Measurements from ENCODE around the gene ADRA2B. TPM values are rescaled to one million over a fixed set of nuclear protein-coding genes. Genes with fewer than 3 reads are reported as not detected.

Gene ADRA2B
- total RNA-seq, 2 experiments from 2014 or later: 0.29 to 0.34 TPM

GRCh38 chr2:96109361-96109680 lies 7.0 kb downstream of the ADRA2B start:
- H3K27ac Mint-ChIP-seq: no peak overlapping the region
- POLR2A ChIA-PET: no interaction called here
- CTCF ChIA-PET: interaction anchor here (1.5 to 1.9 kb wide), 2 partner anchors 9 to 65 kb away, joined by 3 to 9 read pairs; no protein-coding TSS in a partner anchor
- DNase-seq (no peak), ATAC-seq (no peak)
- TF ChIP-seq CTCF (IDR thresholded peaks at IDR 0.05): no peak
- no peaks in the 10 kb centered on the region for H3K4me1 Mint-ChIP-seq (ENCODE audit: low read depth)
- intact Hi-C loops (cut with micrococcal nuclease): no loop called here
- H3K27me3 Mint-ChIP-seq: no peaks in the 10 kb centered on the region
- peaks cover 9% of the 10 kb centered on the region for H3K9me3 Mint-ChIP-seq
- no peaks in the 10 kb centered on the region for H3K36me3 Mint-ChIP-seq (ENCODE audit: low read depth)
- H3K4me3 Mint-ChIP-seq: no peak overlapping the region

GRCh38 chr2:96108541-96109360 lies 7.6 kb downstream of the ADRA2B start:
- Mint-ChIP-seq H3K27ac (no peak overlapping the region), H3K4me3 (no peak overlapping the region), H3K36me3 (ENCODE audit: low read depth) (no peaks in the 10 kb centered on the region), H3K27me3 (no peaks in the 10 kb centered on the region), H3K4me1 (ENCODE audit: low read depth) (no peaks in the 10 kb centered on the region), H3K9me3 (peaks cover 9% of the 10 kb centered on the region)
- no peak for ATAC-seq
- TF ChIP-seq CTCF (IDR thresholded peaks at IDR 0.05): no peak
- intact Hi-C loops (cut with micrococcal nuclease): no loop called here
- DNase-seq: no peak
- CTCF ChIA-PET: interaction anchor here (1.0 to 1.9 kb wide), 4 partner anchors 8 to 67 kb away, joined by 3 to 9 read pairs (median 4); no protein-coding TSS in a partner anchor
- POLR2A ChIA-PET: no interaction called here

- H3K4me1 Mint-ChIP-seq (ENCODE audit: low read depth): no peaks in the 10 kb centered on the region
- peaks cover 9% of the 10 kb centered on the region for H3K9me3 Mint-ChIP-seq
- no peak for TF ChIP-seq CTCF (IDR thresholded peaks at IDR 0.05)
- ATAC-seq: no peak
- ChIA-PET CTCF (interaction anchor here (1.0 to 1.9 kb wide), 3 partner anchors 9 to 67 kb away, joined by 3 to 9 read pairs (median 5); no protein-coding TSS in a partner anchor), POLR2A (no interaction called here)
- no peaks in the 10 kb centered on the region for H3K27me3 Mint-ChIP-seq
- no peak for DNase-seq
- intact Hi-C loops (cut with micrococcal nuclease): no loop called here
- H3K27ac Mint-ChIP-seq: no peak overlapping the region
- H3K36me3 Mint-ChIP-seq (ENCODE audit: low read depth): no peaks in the 10 kb centered on the region
- no peak overlapping the region for H3K4me3 Mint-ChIP-seq
Measured at GRCh38 chr2:96108151-96108540, 8.2 kb downstream of the ADRA2B start.

- no peaks in the 10 kb centered on the region for H3K4me1 Mint-ChIP-seq (ENCODE audit: low read depth)
- H3K27ac Mint-ChIP-seq: no peak overlapping the region
- no peaks in the 10 kb centered on the region for H3K36me3 Mint-ChIP-seq (ENCODE audit: low read depth)
- no peak for TF ChIP-seq CTCF (IDR thresholded peaks at IDR 0.05)
- ChIA-PET CTCF (interaction anchor here (1.0 to 1.9 kb wide), 3 partner anchors 9 to 68 kb away, joined by 3 to 9 read pairs (median 5); partner anchors contain the start of gene ADRA2B), POLR2A (no interaction called here)
- H3K9me3 Mint-ChIP-seq: peaks cover 9% of the 10 kb centered on the region
- no peaks in the 10 kb centered on the region for H3K27me3 Mint-ChIP-seq
- ATAC-seq (no peak), DNase-seq (no peak)
- intact Hi-C loops (cut with micrococcal nuclease): no loop called here
- H3K4me3 Mint-ChIP-seq: no peak overlapping the region
Measured at GRCh38 chr2:96107708-96108065, 8.7 kb downstream of the ADRA2B start.

GRCh38 chr2:96106991-96107707 lies 9.2 kb downstream of the ADRA2B start:
- H3K36me3 Mint-ChIP-seq (ENCODE audit: low read depth): no peaks in the 10 kb centered on the region
- intact Hi-C loops (cut with micrococcal nuclease): no loop called here
- no peaks in the 10 kb centered on the region for H3K27me3 Mint-ChIP-seq
- no peak overlapping the region for H3K4me3 Mint-ChIP-seq
- H3K4me1 Mint-ChIP-seq (ENCODE audit: low read depth): no peaks in the 10 kb centered on the region
- H3K27ac Mint-ChIP-seq: no peak overlapping the region
- ATAC-seq (no peak), DNase-seq (no peak)
- H3K9me3 Mint-ChIP-seq: peaks cover 9% of the 10 kb centered on the region
- no peak for TF ChIP-seq CTCF (IDR thresholded peaks at IDR 0.05)
- POLR2A ChIA-PET: no interaction called here
- CTCF ChIA-PET: interaction anchor here (1.4 to 1.9 kb wide), 2 partner anchors 10 to 67 kb away, joined by 5 to 9 read pairs; partner anchors contain the start of gene ADRA2B
